ENCODE measurements around the gene TMEM44. TPM values are rescaled to one million over a fixed set of nuclear protein-coding genes. Genes with fewer than 3 reads are reported as not detected.
A peak's percentile ranks its signal among the peaks of the same experiment; 100 is the strongest.

The TMEM44 gene
- total and polyA plus RNA-seq, 8 donors: 1.7 to 17.8 (median 4.3) TPM

GRCh38 chr3:194604837-194605236, 28.4 kb downstream of the TMEM44 start:
- Histone ChIP-seq H3K4me3 (no peak overlapping the region), H3K4me1 (no peaks in the 10 kb centered on the region), H3K9me3 (no peaks in the 10 kb centered on the region), H3K27ac (no peak overlapping the region), H3K27me3 (no peaks in the 10 kb centered on the region), H3K36me3 (no peaks in the 10 kb centered on the region)
- WGBS, 2 donors: 77 to 78% methylated on average over 2 of the region's 2 CpGs
- FAIRE-seq (no peak), ATAC-seq (no peak), DNase-seq (no peak)
- intact Hi-C loops (cut with DNase I): no loop called here
- TF ChIP-seq CTCF (IDR thresholded peaks at IDR 0.05): no peak

- no peak overlapping the region for H3K4me3 ChIP-seq
- intact Hi-C loops (cut with DNase I): no loop called here
- WGBS, 2 donors: 81 to 85% methylated on average over 18 to 22 of the region's 22 CpGs
- no peak overlapping the region for H3K27ac ChIP-seq
- ATAC-seq (no peak), DNase-seq (no peak), FAIRE-seq (no peak)
- H3K27me3 ChIP-seq: no peaks in the 10 kb centered on the region
- no peaks in the 10 kb centered on the region for H3K36me3 ChIP-seq
- no peaks in the 10 kb centered on the region for H3K4me1 ChIP-seq
- no peaks in the 10 kb centered on the region for H3K9me3 ChIP-seq
- no peak for TF ChIP-seq CTCF (IDR thresholded peaks at IDR 0.05)
Observed at GRCh38 chr3:194604126-194604525, 29.1 kb downstream of the TMEM44 start.

GRCh38 chr3:194602669-194603171, 30.5 kb downstream of the TMEM44 start:
- no peak overlapping the region for H3K4me3 ChIP-seq
- H3K27ac ChIP-seq: no peak overlapping the region
- peak in 1 of 6 donors; percentile 20 for DNase-seq
- no peak for FAIRE-seq
- no peaks in the 10 kb centered on the region for H3K27me3 ChIP-seq
- H3K9me3 ChIP-seq: no peaks in the 10 kb centered on the region
- H3K4me1 ChIP-seq: no peaks in the 10 kb centered on the region
- ATAC-seq: no peak
- no peaks in the 10 kb centered on the region for H3K36me3 ChIP-seq
- intact Hi-C loops (cut with DNase I): no loop called here
- 72 to 77% methylated on average over 10 of the region's 10 CpGs for WGBS, 2 donors
- no peak for TF ChIP-seq CTCF (IDR thresholded peaks at IDR 0.05)

GRCh38 chr3:194598771-194599557, 34.3 kb downstream of the TMEM44 start:
- Histone ChIP-seq H3K36me3 (no peaks in the 10 kb centered on the region), H3K9me3 (no peaks in the 10 kb centered on the region), H3K4me1 (no peaks in the 10 kb centered on the region), H3K27me3 (no peaks in the 10 kb centered on the region), H3K27ac (no peak overlapping the region), H3K4me3 (no peak overlapping the region)
- 77 to 85% methylated on average over 25 of the region's 25 CpGs for WGBS, 2 donors
- FAIRE-seq (no peak), DNase-seq (peak in 1 of 6 donors; percentile 23), ATAC-seq (no peak)
- TF ChIP-seq CTCF (IDR thresholded peaks at IDR 0.05): no peak
- intact Hi-C loops (cut with DNase I): loop anchor here in 1 of 3 donors (10.0 kb wide), 1 partner anchor 124 kb away; no protein-coding TSS in a partner anchor

- H3K9me3 ChIP-seq: no peaks in the 10 kb centered on the region
- DNase-seq (no peak), ATAC-seq (no peak), FAIRE-seq (no peak)
- no peaks in the 10 kb centered on the region for H3K36me3 ChIP-seq
- H3K27ac ChIP-seq: no peak overlapping the region
- no peak overlapping the region for H3K4me3 ChIP-seq
- no peak for TF ChIP-seq CTCF (IDR thresholded peaks at IDR 0.05)
- H3K4me1 ChIP-seq: peaks cover 0 to 3% (median 0%) of the 10 kb centered on the region in 3 donors
- no peaks in the 10 kb centered on the region for H3K27me3 ChIP-seq
- intact Hi-C loops (cut with DNase I): loop anchor here in 1 of 3 donors (10.0 kb wide), 1 partner anchor 122 kb away; no protein-coding TSS in a partner anchor
- 58 to 67% methylated on average over 5 of the region's 5 CpGs for WGBS, 2 donors
Observed at GRCh38 chr3:194596906-194597305, 36.3 kb downstream of the TMEM44 start.
